Activated T-helper 17 cell treated with anti-CD3 and anti-CD28 coated beads, Interleukin-2, amount 50 U/mL, for 72 hours (primary cell): ENCODE results near the gene STYK1. TPM values are rescaled to one million over a fixed set of nuclear protein-coding genes. Genes with fewer than 3 reads are reported as not detected.
"Not testable (repeated sequence)": the region's sequence is repeated elsewhere in the genome, so short reads cannot be mapped to it uniquely, and the experiment has no call there.

ENCODE experiments used
- ATAC-seq: fragments of 150-1000 bp; cut with Tn5 transposase; replicated peaks from 2 replicates; pipeline ENCODE4 v1.10.0; 2021; ENCODE audit warnings: mild to moderate bottlenecking, moderate library complexity
- H3K27ac Mint-ChIP-seq: one replicate; pipeline ENCODE4 v1.8.0; 2022; ENCODE audit warnings: mixed read lengths
- H3K27me3 Mint-ChIP-seq: one replicate; pipeline ENCODE4 v1.8.0; 2022; ENCODE audit warnings: mixed read lengths
- H3K36me3 Mint-ChIP-seq: one replicate; pipeline ENCODE4 v1.8.0; 2022; ENCODE audit warnings: low read depth, mild to moderate bottlenecking, mixed read lengths
- H3K4me1 Mint-ChIP-seq: one replicate; pipeline ENCODE4 v1.8.0; 2022; ENCODE audit warnings: mixed read lengths
- H3K4me3 Mint-ChIP-seq: one replicate; pipeline ENCODE4 v1.8.0; 2022; ENCODE audit warnings: mild to moderate bottlenecking, mixed read lengths
- H3K9me3 Mint-ChIP-seq: one replicate; pipeline ENCODE4 v1.8.0; 2022; ENCODE audit warnings: mixed read lengths
- total RNA-seq, 2 donors: library from RNA; stranded (reverse); gene quantifications; one replicate each; pipeline ENCODE4 v1.2.3, GENCODE V29; 2022

Gene STYK1
- total RNA-seq, 2 donors from 2014 or later: 0.17 TPM; not detected in 1

- Mint-ChIP-seq H3K36me3 (no peaks in the 10 kb centered on the region), H3K27me3 (peaks cover 28% of the 10 kb centered on the region), H3K4me1 (no peaks in the 10 kb centered on the region), H3K9me3 (no peaks in the 10 kb centered on the region), H3K4me3 (no peak overlapping the region), H3K27ac (no peak overlapping the region)
- ATAC-seq: no peak
Measured at GRCh38 chr12:10661338-10661737, 12.5 kb downstream of the STYK1 start.

GRCh38 chr12:10654003-10654402, 19.8 kb downstream of the STYK1 start:
- Mint-ChIP-seq H3K4me1 (no peaks in the 10 kb centered on the region), H3K27ac (no peak overlapping the region), H3K27me3 (peaks cover 24% of the 10 kb centered on the region), H3K36me3 (no peaks in the 10 kb centered on the region), H3K4me3 (no peak overlapping the region), H3K9me3 (no peaks in the 10 kb centered on the region)
- no peak for ATAC-seq

- H3K36me3 Mint-ChIP-seq: no peaks in the 10 kb centered on the region
- peaks cover 26% of the 10 kb centered on the region for H3K27me3 Mint-ChIP-seq
- H3K4me3 Mint-ChIP-seq: no peak overlapping the region
- no peak for ATAC-seq
- H3K4me1 Mint-ChIP-seq: no peaks in the 10 kb centered on the region
- H3K27ac Mint-ChIP-seq: no peak overlapping the region
- H3K9me3 Mint-ChIP-seq: peaks cover 7% of the 10 kb centered on the region
Measured at GRCh38 chr12:10652192-10652591, 21.7 kb downstream of the STYK1 start.

GRCh38 chr12:10646576-10646975, 27.3 kb downstream of the STYK1 start:
- Mint-ChIP-seq H3K27me3 (peaks cover 28% of the 10 kb centered on the region), H3K9me3 (peaks cover 24% of the 10 kb centered on the region)
- not testable (repeated sequence) for H3K4me3 Mint-ChIP-seq, H3K36me3 Mint-ChIP-seq, H3K4me1 Mint-ChIP-seq, H3K27ac Mint-ChIP-seq, ATAC-seq

- Mint-ChIP-seq H3K4me1 (no peaks in the 10 kb centered on the region), H3K4me3 (no peak overlapping the region), H3K36me3 (no peaks in the 10 kb centered on the region), H3K27ac (no peak overlapping the region), H3K27me3 (peaks cover 31% of the 10 kb centered on the region), H3K9me3 (peaks cover 24% of the 10 kb centered on the region)
- no peak for ATAC-seq
Measured at GRCh38 chr12:10645910-10646309, 27.9 kb downstream of the STYK1 start.

GRCh38 chr12:10641735-10642500, 31.9 kb downstream of the STYK1 start:
- Mint-ChIP-seq H3K36me3 (no peaks in the 10 kb centered on the region), H3K27ac (no peak overlapping the region), H3K9me3 (peaks cover 16% of the 10 kb centered on the region), H3K4me1 (no peaks in the 10 kb centered on the region), H3K27me3 (peaks cover 24% of the 10 kb centered on the region), H3K4me3 (no peak overlapping the region)
- no peak for ATAC-seq

- no peak overlapping the region for H3K27ac Mint-ChIP-seq
- H3K36me3 Mint-ChIP-seq: no peaks in the 10 kb centered on the region
- peaks cover 21% of the 10 kb centered on the region for H3K27me3 Mint-ChIP-seq
- no peak for ATAC-seq
- H3K4me3 Mint-ChIP-seq: no peak overlapping the region
- no peaks in the 10 kb centered on the region for H3K9me3 Mint-ChIP-seq
- no peaks in the 10 kb centered on the region for H3K4me1 Mint-ChIP-seq
Measured at GRCh38 chr12:10638728-10639127, 35.1 kb downstream of the STYK1 start.

GRCh38 chr12:10636611-10637010, 37.2 kb downstream of the STYK1 start:
- Mint-ChIP-seq H3K27ac (no peak overlapping the region), H3K4me1 (no peaks in the 10 kb centered on the region), H3K9me3 (no peaks in the 10 kb centered on the region), H3K27me3 (peaks cover 16% of the 10 kb centered on the region), H3K36me3 (no peaks in the 10 kb centered on the region), H3K4me3 (no peak overlapping the region)
- no peak for ATAC-seq

- Mint-ChIP-seq H3K9me3 (no peaks in the 10 kb centered on the region), H3K27ac (no peak overlapping the region), H3K27me3 (peaks cover 14% of the 10 kb centered on the region), H3K4me3 (no peak overlapping the region), H3K4me1 (no peaks in the 10 kb centered on the region), H3K36me3 (no peaks in the 10 kb centered on the region)
- no peak for ATAC-seq
Measured at GRCh38 chr12:10636124-10636523, 37.7 kb downstream of the STYK1 start.

GRCh38 chr12:10635306-10635705, 38.5 kb downstream of the STYK1 start:
- Mint-ChIP-seq H3K4me3 (no peak overlapping the region), H3K9me3 (no peaks in the 10 kb centered on the region), H3K4me1 (no peaks in the 10 kb centered on the region), H3K27me3 (peaks cover 12% of the 10 kb centered on the region), H3K27ac (no peak overlapping the region), H3K36me3 (no peaks in the 10 kb centered on the region)
- no peak for ATAC-seq

- no peak for ATAC-seq
- H3K27ac Mint-ChIP-seq: no peak overlapping the region
- no peaks in the 10 kb centered on the region for H3K36me3 Mint-ChIP-seq
- H3K4me3 Mint-ChIP-seq: no peak overlapping the region
- peaks cover 17% of the 10 kb centered on the region for H3K27me3 Mint-ChIP-seq
- H3K4me1 Mint-ChIP-seq: no peaks in the 10 kb centered on the region
- H3K9me3 Mint-ChIP-seq: no peaks in the 10 kb centered on the region
Measured at GRCh38 chr12:10634427-10634826, 39.4 kb downstream of the STYK1 start.

GRCh38 chr12:10633541-10633940, 40.3 kb downstream of the STYK1 start:
- Mint-ChIP-seq H3K27ac (no peak overlapping the region), H3K36me3 (no peaks in the 10 kb centered on the region), H3K9me3 (no peaks in the 10 kb centered on the region), H3K4me3 (no peak overlapping the region), H3K4me1 (no peaks in the 10 kb centered on the region), H3K27me3 (peaks cover 14% of the 10 kb centered on the region)
- ATAC-seq: no peak

GRCh38 chr12:10632226-10632625, 41.6 kb downstream of the STYK1 start:
- Mint-ChIP-seq H3K9me3 (no peaks in the 10 kb centered on the region), H3K4me1 (no peaks in the 10 kb centered on the region), H3K36me3 (no peaks in the 10 kb centered on the region), H3K27me3 (peaks cover 21% of the 10 kb centered on the region), H3K4me3 (no peak overlapping the region), H3K27ac (no peak overlapping the region)
- no peak for ATAC-seq

- Mint-ChIP-seq H3K36me3 (no peaks in the 10 kb centered on the region), H3K4me3 (no peak overlapping the region), H3K4me1 (no peaks in the 10 kb centered on the region), H3K9me3 (no peaks in the 10 kb centered on the region), H3K27me3 (peaks cover 36% of the 10 kb centered on the region), H3K27ac (no peak overlapping the region)
- no peak for ATAC-seq
Measured at GRCh38 chr12:10624605-10625004, 49.2 kb downstream of the STYK1 start.

GRCh38 chr12:10623131-10623530, 50.7 kb downstream of the STYK1 start:
- Mint-ChIP-seq H3K9me3 (no peaks in the 10 kb centered on the region), H3K4me1 (no peaks in the 10 kb centered on the region), H3K4me3 (no peak overlapping the region), H3K36me3 (no peaks in the 10 kb centered on the region), H3K27me3 (peaks cover 40% of the 10 kb centered on the region), H3K27ac (no peak overlapping the region)
- no peak for ATAC-seq

GRCh38 chr12:10621278-10621677, 52.6 kb downstream of the STYK1 start:
- Mint-ChIP-seq H3K27ac (no peak overlapping the region), H3K9me3 (no peaks in the 10 kb centered on the region), H3K4me1 (no peaks in the 10 kb centered on the region), H3K36me3 (no peaks in the 10 kb centered on the region), H3K27me3 (peaks cover 39% of the 10 kb centered on the region), H3K4me3 (no peak overlapping the region)
- no peak for ATAC-seq
